Measurements from ENCODE around the gene CAPN11.

- no peak for TF ChIP-seq CTCF (IDR thresholded peaks at IDR 0.05; ENCODE audit: extremely low read depth in 1 of 2, insufficient read depth in 1 of 2, low read depth in 1 of 2, low read length in 2 of 2)
- TF ChIP-seq MAX (IDR thresholded peaks at IDR 0.05; ENCODE audit: insufficient read depth, insufficient read length): no peak
- TF ChIP-seq JUN (IDR thresholded peaks at IDR 0.05; ENCODE audit: borderline replicate concordance, insufficient read depth, insufficient read length, low read depth): no peak
- TF ChIP-seq POLR2A (IDR thresholded peaks at IDR 0.05; ENCODE audit: low read depth, low read length): peak; percentile 62
- no peak for TF ChIP-seq EZH2 (IDR thresholded peaks at IDR 0.05; ENCODE audit: borderline replicate concordance, low read depth, low read length, severe bottlenecking)
- TF ChIP-seq POLR2AphosphoS5 (IDR thresholded peaks at IDR 0.05; ENCODE audit: insufficient read depth, low read depth, low read length): no peak
- peak; percentile 97 for TF ChIP-seq GATA2 (IDR thresholded peaks at IDR 0.05; ENCODE audit: insufficient read depth, insufficient read length, low read depth, low read length)
- TF ChIP-seq FOS (IDR thresholded peaks at IDR 0.05; ENCODE audit: borderline replicate concordance, insufficient read depth, low read length): peak; percentile 94
Observed at GRCh38 chr6:44179072-44179536, 20.5 kb downstream of the CAPN11 start.

Data from endothelial cell of umbilical vein (primary cell).